GM12878 (cell line): ENCODE data around the gene ERCC1. TPM values are rescaled to one million over a fixed set of nuclear protein-coding genes. Genes with fewer than 3 reads are reported as not detected.
"Not testable (repeated sequence)": the region's sequence is repeated elsewhere in the genome, so short reads cannot be mapped to it uniquely, and the experiment has no call there.

Experiments used
- ATAC-seq: fragments of 200-7000 bp; cut with Tn5 transposase; 3 replicates; pipeline ENCODE4 v1.9.1; 2020; ENCODE audit warnings: mild to moderate bottlenecking, moderate library complexity
- BruUV-seq: library from RNA; stranded (reverse); fragments of 400-500 nt; replicated peaks from 2 replicates; lab custom pipeline; 2021; lab: Mats Ljungman, UMichigan
- CTCF ChIA-PET: fragments of 300-600 bp; sonication (Branson Sonifier 250); formaldehyde crosslinking; extraction: SDS; loops from one replicate; lab custom pipeline; 2021; ENCODE audit warnings: inconsistent platforms; lab: Yijun Ruan, JAX
- POLR2A ChIA-PET: fragments of 350-600 bp; formaldehyde crosslinking; extraction: SDS; loops from one replicate; lab custom pipeline; 2021; ENCODE audit warnings: inconsistent platforms; lab: Charles Lee
- RAD21 ChIA-PET: fragments of 300-600 bp; sonication (Branson Sonifier 250); formaldehyde crosslinking; loops from one replicate; lab custom pipeline; 2023; ENCODE audit warnings: antibody characterized with exemption; ENCODE audit not compliant: unreplicated experiment; lab: Charles Lee
- SMC1A ChIA-PET: fragments of 300-600 bp; sonication (Branson Sonifier 250); formaldehyde crosslinking; loops from one replicate; lab custom pipeline; 2023; ENCODE audit not compliant: unreplicated experiment, uncharacterized antibody; lab: Charles Lee
- DNase-seq: peaks from one replicate; pipeline ENCODE4 v3.0.0-alpha.2; 2011; ENCODE audit warnings: low read depth, low spot score
- FAIRE-seq: peaks from 3 replicates; lab custom pipeline; 2011; peaks lifted over from hg19 to GRCh38; lab: Jason Lieb, UNC
- H2AFZ ChIP-seq: 2 replicates; pipeline ENCODE4 v1.6.0; 2011; ENCODE audit warnings: low read depth, low read length, control low read depth; ENCODE audit not compliant: control insufficient read depth
- H3K27ac ChIP-seq: 2 replicates; pipeline ENCODE4 v1.5.1; 2011; ENCODE audit warnings: control low read depth; ENCODE audit not compliant: control insufficient read depth, insufficient read depth
- H3K27me3 ChIP-seq, 2 experiments: replicated peaks in 1 of 2; 2 replicates each; pipeline versions ENCODE4 v1.6.0 to v1.6.1; 2011; ENCODE audit warnings: low read length in 1 of 2; ENCODE audit not compliant: control insufficient read depth in 2 of 2, insufficient read depth in 2 of 2
- H3K36me3 ChIP-seq, 2 experiments: 2 replicates each; pipeline ENCODE4 v1.5.1; 2011; ENCODE audit warnings: low read length in 1 of 2; ENCODE audit not compliant: control insufficient read depth in 2 of 2, insufficient read depth in 2 of 2
- H3K4me1 ChIP-seq: 2 replicates; pipeline ENCODE4 v1.6.1; 2011; ENCODE audit warnings: mild to moderate bottlenecking, low read length, moderate library complexity, mixed read lengths; ENCODE audit not compliant: control insufficient read depth, insufficient read depth
- H3K4me2 ChIP-seq: 2 replicates; pipeline ENCODE4 v1.6.0; 2011; ENCODE audit warnings: control low read depth; ENCODE audit not compliant: control insufficient read depth, insufficient read depth
- H3K4me3 ChIP-seq: fragments of 200-600 bp; sonication (generic); 2 replicates; pipeline ENCODE4 v1.5.1; 2016
- H3K79me2 ChIP-seq: 2 replicates; pipeline ENCODE4 v1.6.0; 2011; ENCODE audit warnings: low read length; ENCODE audit not compliant: control insufficient read depth, insufficient read depth
- H3K9ac ChIP-seq: 2 replicates; pipeline ENCODE4 v1.8.0; 2011; ENCODE audit warnings: low read length, control low read depth, mixed read lengths; ENCODE audit not compliant: control insufficient read depth, insufficient read depth
- H3K9me3 ChIP-seq: replicated peaks from 3 replicates; pipeline ENCODE4 v1.5.1; 2011; ENCODE audit warnings: mild to moderate bottlenecking, low read length; ENCODE audit not compliant: control insufficient read depth, insufficient read depth
- H4K20me1 ChIP-seq: 2 replicates; pipeline ENCODE4 v1.6.0; 2011; ENCODE audit not compliant: control insufficient read depth, insufficient read depth
- ASH2L ChIP-seq: fragments of 300-600, 200-600 bp; sonication (generic); IDR thresholded peaks from 2 replicates; pipeline ENCODE4 v1.6.1; 2017; ENCODE audit warnings: low read depth, mild to moderate bottlenecking, borderline replicate concordance
- ESRRA ChIP-seq: IDR thresholded peaks from 2 replicates; pipeline ENCODE4 v1.6.1; 2012; ENCODE audit warnings: mild to moderate bottlenecking, low read length, improper control_type of control experiment
- POLR2AphosphoS5 ChIP-seq: IDR thresholded peaks from 2 replicates; pipeline ENCODE4 v1.6.1; 2011; ENCODE audit warnings: mild to moderate bottlenecking, low read length, inconsistent platforms
- SIN3A ChIP-seq: IDR thresholded peaks from 2 replicates; pipeline ENCODE4 v1.6.1; 2012; ENCODE audit warnings: low read depth, low read length, improper control_type of control experiment
- WGBS: methylation state at CpG from one replicate; pipeline ENCODE4 v1.1.6; 2016; ENCODE audit warnings: low lambda C conversion rate; ENCODE audit not compliant: insufficient replicate concordance, insufficient coverage; ENCODE audit errors: missing lambda C conversion rate; 5-methylcytosine and 5-hydroxymethylcytosine counted together
- in situ Hi-C: fragments of 300-500 bp; cut with MboI; formaldehyde crosslinking; loops from 9 replicates; pipeline ENCODE4 v1.14.3; 2018; ENCODE audit warnings: mixed read lengths
- intact Hi-C: fragments of 100-400 bp; cut with micrococcal nuclease; formaldehyde crosslinking; loops from one replicate; pipeline ENCODE4 v1.14.2; 2022; ENCODE audit not compliant: unreplicated experiment
- polyA plus RNA-seq, 11 experiments: library from polyadenylated mRNA; depleted of rRNA in 4 of 11; unstranded in 6 of 11; stranded (reverse) in 5 of 11; fragments of >200 nt; fragmentation: Nextera tagmentation in 4 of 11; fragmentation: Illumina TruSeq in 1 of 11; extraction: Ambion mirVana in 4 of 11; extraction: Trizol in 1 of 11; gene quantifications; 1 replicate in 1 of 11; 2 replicates in 10 of 11; pipeline versions ENCODE4 v1.2.1 to v1.2.3, GENCODE V29; 2011 to 2016; ENCODE audit warnings: inconsistent platforms in 2 of 11, missing spikeins in 2 of 11, low read depth in 1 of 11
- total RNA-seq, 4 experiments: library from RNA; depleted of rRNA in 3 of 4; stranded (reverse); fragments of >200 nt in 3 of 4; fragmentation: Illumina TruSeq in 1 of 4; extraction: Trizol in 1 of 4; gene quantifications; 2 replicates each; pipeline versions ENCODE4 v1.2.1 to v1.2.3, GENCODE V29; 2013 to 2021
- TF ChIP-seq, protein P1 (sequence below): fragments of 450-650 bp; IDR thresholded peaks from 2 replicates; pipeline ENCODE4 v1.6.1; 2017; ENCODE audit warnings: mild to moderate bottlenecking, low read depth, inconsistent platforms; ENCODE audit not compliant: poor library complexity, severe bottlenecking
- TF ChIP-seq, protein P2 (sequence below): fragments of 450-650 bp; IDR thresholded peaks from 2 replicates; pipeline ENCODE4 v1.6.1; 2017; ENCODE audit warnings: low read depth, mild to moderate bottlenecking, moderate library complexity
- TF ChIP-seq, protein P3 (sequence below): fragments of 150-350 bp; IDR thresholded peaks from 2 replicates; pipeline ENCODE4 v1.6.1; 2016; ENCODE audit warnings: low read depth, low read length

ERCC1 gene
- total and polyA plus RNA-seq, 10 of the 15 experiments (the other 5 are each of a cell fraction or from before 2014, with no cell fraction given) = 14.7 to 104 (median 61.1) TPM

DNA sequence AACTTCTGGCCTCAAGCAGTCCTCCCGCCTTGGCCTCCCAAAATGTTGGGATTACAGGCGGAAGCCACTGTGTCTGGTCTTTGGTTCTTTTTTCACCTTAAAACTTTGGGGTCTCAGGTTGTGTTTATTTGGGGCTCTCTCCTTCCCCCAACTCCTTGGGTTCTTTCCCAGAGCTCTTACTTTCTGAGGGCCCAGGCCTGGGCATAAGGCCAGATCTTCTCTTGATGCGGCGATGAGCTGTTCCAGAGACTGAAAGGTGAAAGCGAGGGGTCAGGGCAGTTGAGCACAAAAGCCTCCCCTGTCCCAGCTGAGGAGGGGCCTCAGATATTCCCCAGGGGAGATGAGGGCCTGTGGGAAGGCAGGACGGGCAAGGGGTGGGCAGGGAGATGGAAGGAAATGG lies 10.2 kb downstream of the ERCC1 start (continued):
- TF ChIP-seq, protein P1, sequence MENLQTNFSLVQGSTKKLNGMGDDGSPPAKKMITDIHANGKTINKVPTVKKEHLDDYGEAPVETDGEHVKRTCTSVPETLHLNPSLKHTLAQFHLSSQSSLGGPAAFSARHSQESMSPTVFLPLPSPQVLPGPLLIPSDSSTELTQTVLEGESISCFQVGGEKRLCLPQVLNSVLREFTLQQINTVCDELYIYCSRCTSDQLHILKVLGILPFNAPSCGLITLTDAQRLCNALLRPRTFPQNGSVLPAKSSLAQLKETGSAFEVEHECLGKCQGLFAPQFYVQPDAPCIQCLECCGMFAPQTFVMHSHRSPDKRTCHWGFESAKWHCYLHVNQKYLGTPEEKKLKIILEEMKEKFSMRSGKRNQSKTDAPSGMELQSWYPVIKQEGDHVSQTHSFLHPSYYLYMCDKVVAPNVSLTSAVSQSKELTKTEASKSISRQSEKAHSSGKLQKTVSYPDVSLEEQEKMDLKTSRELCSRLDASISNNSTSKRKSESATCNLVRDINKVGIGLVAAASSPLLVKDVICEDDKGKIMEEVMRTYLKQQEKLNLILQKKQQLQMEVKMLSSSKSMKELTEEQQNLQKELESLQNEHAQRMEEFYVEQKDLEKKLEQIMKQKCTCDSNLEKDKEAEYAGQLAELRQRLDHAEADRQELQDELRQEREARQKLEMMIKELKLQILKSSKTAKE = no peak

DNA sequence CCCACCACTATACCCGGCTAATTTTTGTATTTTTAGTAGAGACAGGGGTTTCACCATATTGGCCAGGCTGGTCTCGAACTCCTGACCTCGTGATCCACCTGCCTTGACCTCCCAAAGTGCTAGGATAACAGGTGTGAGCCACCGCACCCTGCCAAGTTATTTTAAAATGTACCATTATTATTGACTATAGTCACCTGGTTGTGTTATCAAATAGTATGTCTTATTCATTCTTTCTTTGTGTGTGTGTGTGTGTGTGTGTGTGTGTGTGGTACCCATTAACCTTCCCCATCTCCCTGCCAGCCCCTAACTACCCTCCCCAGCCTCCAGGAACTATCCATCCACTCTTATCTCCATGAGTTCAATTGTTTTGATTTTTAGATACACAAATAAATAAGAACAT lies 13.4 kb downstream of the ERCC1 start:
- H3K36me3 ChIP-seq, POLR2A ChIA-PET, FAIRE-seq, H3K9me3 ChIP-seq, in situ Hi-C loops, H3K4me1 ChIP-seq, ATAC-seq, CTCF ChIA-PET, H3K27ac ChIP-seq, H3K4me2 ChIP-seq, H3K79me2 ChIP-seq, DNase-seq, H2AFZ ChIP-seq, H3K4me3 ChIP-seq, BruUV-seq, H3K9ac ChIP-seq, RAD21 ChIA-PET, H3K27me3 ChIP-seq, intact Hi-C loops, H4K20me1 ChIP-seq: not testable (repeated sequence)
- WGBS = 97% methylated on average over 4 of the region's 4 CpGs
- SMC1A ChIA-PET = interaction anchor here (0.6 kb wide), 1 partner anchor 126 kb away, joined by 4 read pairs; no protein-coding TSS in a partner anchor

DNA sequence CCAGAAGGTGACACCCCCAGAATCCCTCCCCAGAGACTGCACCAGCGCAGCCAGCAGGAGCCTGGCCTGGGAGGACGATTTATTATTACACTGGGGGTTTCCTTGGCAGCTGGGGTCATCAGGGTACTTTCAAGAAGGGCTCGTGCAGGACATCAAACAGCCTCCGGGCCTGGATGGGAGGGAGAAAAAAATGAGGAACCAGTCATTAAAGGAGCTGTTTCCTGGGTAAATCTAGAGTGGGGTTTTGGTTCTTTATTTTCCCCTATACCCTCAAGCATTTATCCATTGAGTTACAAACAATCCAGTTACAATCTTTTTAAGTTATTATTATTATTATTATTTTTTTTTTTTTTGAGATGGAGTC lies 14.2 kb downstream of the ERCC1 start:
- no peak overlapping the region for H3K4me2 ChIP-seq
- intact Hi-C loops = loop anchor here (10.0 kb wide), 1 partner anchor 235 kb away; no protein-coding TSS in a partner anchor
- 28% methylated on average over 4 of the region's 4 CpGs for WGBS
- TF ChIP-seq ESRRA = no peak
- TF ChIP-seq, protein P2, sequence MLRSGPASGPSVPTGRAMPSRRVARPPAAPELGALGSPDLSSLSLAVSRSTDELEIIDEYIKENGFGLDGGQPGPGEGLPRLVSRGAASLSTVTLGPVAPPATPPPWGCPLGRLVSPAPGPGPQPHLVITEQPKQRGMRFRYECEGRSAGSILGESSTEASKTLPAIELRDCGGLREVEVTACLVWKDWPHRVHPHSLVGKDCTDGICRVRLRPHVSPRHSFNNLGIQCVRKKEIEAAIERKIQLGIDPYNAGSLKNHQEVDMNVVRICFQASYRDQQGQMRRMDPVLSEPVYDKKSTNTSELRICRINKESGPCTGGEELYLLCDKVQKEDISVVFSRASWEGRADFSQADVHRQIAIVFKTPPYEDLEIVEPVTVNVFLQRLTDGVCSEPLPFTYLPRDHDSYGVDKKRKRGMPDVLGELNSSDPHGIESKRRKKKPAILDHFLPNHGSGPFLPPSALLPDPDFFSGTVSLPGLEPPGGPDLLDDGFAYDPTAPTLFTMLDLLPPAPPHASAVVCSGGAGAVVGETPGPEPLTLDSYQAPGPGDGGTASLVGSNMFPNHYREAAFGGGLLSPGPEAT = no peak
- TF ChIP-seq ASH2L = no peak
- TF ChIP-seq, protein P3, sequence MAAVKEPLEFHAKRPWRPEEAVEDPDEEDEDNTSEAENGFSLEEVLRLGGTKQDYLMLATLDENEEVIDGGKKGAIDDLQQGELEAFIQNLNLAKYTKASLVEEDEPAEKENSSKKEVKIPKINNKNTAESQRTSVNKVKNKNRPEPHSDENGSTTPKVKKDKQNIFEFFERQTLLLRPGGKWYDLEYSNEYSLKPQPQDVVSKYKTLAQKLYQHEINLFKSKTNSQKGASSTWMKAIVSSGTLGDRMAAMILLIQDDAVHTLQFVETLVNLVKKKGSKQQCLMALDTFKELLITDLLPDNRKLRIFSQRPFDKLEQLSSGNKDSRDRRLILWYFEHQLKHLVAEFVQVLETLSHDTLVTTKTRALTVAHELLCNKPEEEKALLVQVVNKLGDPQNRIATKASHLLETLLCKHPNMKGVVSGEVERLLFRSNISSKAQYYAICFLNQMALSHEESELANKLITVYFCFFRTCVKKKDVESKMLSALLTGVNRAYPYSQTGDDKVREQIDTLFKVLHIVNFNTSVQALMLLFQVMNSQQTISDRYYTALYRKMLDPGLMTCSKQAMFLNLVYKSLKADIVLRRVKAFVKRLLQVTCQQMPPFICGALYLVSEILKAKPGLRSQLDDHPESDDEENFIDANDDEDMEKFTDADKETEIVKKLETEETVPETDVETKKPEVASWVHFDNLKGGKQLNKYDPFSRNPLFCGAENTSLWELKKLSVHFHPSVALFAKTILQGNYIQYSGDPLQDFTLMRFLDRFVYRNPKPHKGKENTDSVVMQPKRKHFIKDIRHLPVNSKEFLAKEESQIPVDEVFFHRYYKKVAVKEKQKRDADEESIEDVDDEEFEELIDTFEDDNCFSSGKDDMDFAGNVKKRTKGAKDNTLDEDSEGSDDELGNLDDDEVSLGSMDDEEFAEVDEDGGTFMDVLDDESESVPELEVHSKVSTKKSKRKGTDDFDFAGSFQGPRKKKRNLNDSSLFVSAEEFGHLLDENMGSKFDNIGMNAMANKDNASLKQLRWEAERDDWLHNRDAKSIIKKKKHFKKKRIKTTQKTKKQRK = no peak
- no peak for TF ChIP-seq SIN3A
- TF ChIP-seq POLR2AphosphoS5 = no peak

More for the DNA sequence above, 14.2 kb downstream of the ERCC1 start:
- Histone ChIP-seq H3K9me3 (no peaks in the 10 kb centered on the region), H3K9ac (no peak overlapping the region), H3K27ac (no peak overlapping the region), H3K27me3 (no peaks in the 10 kb centered on the region), H2AFZ (no peak overlapping the region), H4K20me1 (no peaks in the 10 kb centered on the region), H3K36me3 (peaks cover 2 to 7% of the 10 kb centered on the region in 2 experiments; a peak in 3 of 4 replicates), H3K4me1 (no peaks in the 10 kb centered on the region; the same call in none of the 2 replicates), H3K79me2 (peaks cover 7% of the 10 kb centered on the region), H3K4me3 (no peak overlapping the region)
- ATAC-seq = no peak
- in situ Hi-C loops = no loop called here
- ChIA-PET SMC1A (interaction anchor here (0.6 kb wide), 1 partner anchor 127 kb away, joined by 4 read pairs; no protein-coding TSS in a partner anchor), RAD21 (interaction anchor here (1.2 kb wide), 1 partner anchor 69 kb away, joined by 4 read pairs; no protein-coding TSS in a partner anchor), POLR2A (interaction anchor here (0.8 kb wide), 1 partner anchor 10 kb away, joined by 3 read pairs; no protein-coding TSS in a partner anchor), CTCF (no interaction called here)
- BruUV-seq = no TSS peak
- FAIRE-seq = no peak
- DNase-seq = no peak
